Cardiac fibroblast (primary cell): ENCODE data around the gene ABCA7.

Experiments used
- DNase-seq, 2 donors: peaks; one replicate each; pipeline versions ENCODE4 v3.0.0 to v3.0.0-alpha.2; 2010; ENCODE audit warnings: low read depth in 2 of 2
- H3K4me3 ChIP-seq, 2 donors: replicated peaks in 1 of 2; 1 replicate in 1 of 2; 2 replicates in 1 of 2; pipeline ENCODE4 v1.5.1; 2011; ENCODE audit warnings: low read depth in 2 of 2, low read length in 2 of 2, mild to moderate bottlenecking in 2 of 2, moderate library complexity in 1 of 2
- CTCF ChIP-seq: IDR thresholded peaks from one replicate; pipeline ENCODE4 v1.5.1; 2011; ENCODE audit warnings: low read depth, mild to moderate bottlenecking, low read length, inconsistent platforms

The ABCA7 gene

GRCh38 chr19:1004204-1004802 is 35.6 kb upstream of the ABCA7 start:
- TF ChIP-seq CTCF, result no peak
- no peak overlapping the region for H3K4me3 ChIP-seq
- no peak for DNase-seq

GRCh38 chr19:1004803-1005664 is 34.9 kb upstream of the ABCA7 start:
- H3K4me3 ChIP-seq, result no peak overlapping the region
- no peak for DNase-seq
- no peak for TF ChIP-seq CTCF

GRCh38 chr19:1006711-1007398 is 33.1 kb upstream of the ABCA7 start:
- H3K4me3 ChIP-seq, result no peak overlapping the region
- no peak for TF ChIP-seq CTCF
- DNase-seq, result no peak

GRCh38 chr19:1007399-1008251 is 32.3 kb upstream of the ABCA7 start:
- DNase-seq, result no peak
- H3K4me3 ChIP-seq, result no peak overlapping the region
- TF ChIP-seq CTCF, result no peak

- H3K4me3 ChIP-seq, result no peak overlapping the region
- TF ChIP-seq CTCF, result no peak
- DNase-seq, result no peak
These were observed 31.5 kb upstream of the ABCA7 start for GRCh38 chr19:1008268-1009040.
